ENCODE measurements around the gene ZNF248.

The ZNF248 gene

DNA sequence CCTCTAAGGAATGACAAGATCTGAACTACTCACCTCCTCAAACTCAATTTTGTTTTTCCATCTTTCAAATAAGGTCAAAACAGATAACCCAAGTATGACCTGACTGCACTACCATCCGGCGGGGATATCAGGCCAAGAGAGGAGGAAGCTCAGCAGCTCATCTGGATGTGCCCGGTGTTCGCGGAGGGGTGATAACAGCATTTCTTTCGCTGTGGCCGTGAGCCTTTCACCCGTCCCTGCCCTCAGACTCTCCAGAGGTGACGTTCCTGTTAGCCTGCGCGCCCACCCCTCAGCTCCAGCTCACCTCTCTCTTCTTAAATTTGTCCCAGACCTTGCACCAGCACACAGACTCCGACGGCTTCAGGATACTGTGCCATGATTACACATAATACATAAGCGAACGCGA lies 526 bp downstream of the ZNF248 start:
- TF ChIP-seq, protein P1, sequence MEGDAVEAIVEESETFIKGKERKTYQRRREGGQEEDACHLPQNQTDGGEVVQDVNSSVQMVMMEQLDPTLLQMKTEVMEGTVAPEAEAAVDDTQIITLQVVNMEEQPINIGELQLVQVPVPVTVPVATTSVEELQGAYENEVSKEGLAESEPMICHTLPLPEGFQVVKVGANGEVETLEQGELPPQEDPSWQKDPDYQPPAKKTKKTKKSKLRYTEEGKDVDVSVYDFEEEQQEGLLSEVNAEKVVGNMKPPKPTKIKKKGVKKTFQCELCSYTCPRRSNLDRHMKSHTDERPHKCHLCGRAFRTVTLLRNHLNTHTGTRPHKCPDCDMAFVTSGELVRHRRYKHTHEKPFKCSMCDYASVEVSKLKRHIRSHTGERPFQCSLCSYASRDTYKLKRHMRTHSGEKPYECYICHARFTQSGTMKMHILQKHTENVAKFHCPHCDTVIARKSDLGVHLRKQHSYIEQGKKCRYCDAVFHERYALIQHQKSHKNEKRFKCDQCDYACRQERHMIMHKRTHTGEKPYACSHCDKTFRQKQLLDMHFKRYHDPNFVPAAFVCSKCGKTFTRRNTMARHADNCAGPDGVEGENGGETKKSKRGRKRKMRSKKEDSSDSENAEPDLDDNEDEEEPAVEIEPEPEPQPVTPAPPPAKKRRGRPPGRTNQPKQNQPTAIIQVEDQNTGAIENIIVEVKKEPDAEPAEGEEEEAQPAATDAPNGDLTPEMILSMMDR (IDR thresholded peaks at IDR 0.05): no peak
- peak overlapping the region; percentile 99 to 100 for H3K27ac ChIP-seq
- peak; percentile 78 for DNase-seq (ENCODE audit: low spot score)
- H3K4me3 ChIP-seq: peak overlapping the region; percentile 88

- peak overlapping the region; percentile 88 for H3K4me3 ChIP-seq
- no peak for DNase-seq (ENCODE audit: low spot score)
- no peak overlapping the region for H3K27ac ChIP-seq
- TF ChIP-seq, protein P1 (IDR thresholded peaks at IDR 0.05): no peak
Observed at GRCh38 chr10:37855636-37856035, 1.8 kb downstream of the ZNF248 start.

GRCh38 chr10:37854626-37855025 lies 2.8 kb downstream of the ZNF248 start:
- H3K27ac ChIP-seq: no peak overlapping the region
- DNase-seq (ENCODE audit: low spot score): no peak
- no peak overlapping the region for H3K4me3 ChIP-seq
- TF ChIP-seq, protein P1 (IDR thresholded peaks at IDR 0.05): no peak

- no peak for DNase-seq (ENCODE audit: low spot score)
- TF ChIP-seq, protein P1 (IDR thresholded peaks at IDR 0.05): no peak
- H3K27ac ChIP-seq: no peak overlapping the region
- H3K4me3 ChIP-seq: no peak overlapping the region
Observed at GRCh38 chr10:37844644-37845043, 12.8 kb downstream of the ZNF248 start.

GRCh38 chr10:37839243-37839642 lies 18.2 kb downstream of the ZNF248 start:
- DNase-seq (ENCODE audit: low spot score): no peak
- no peak overlapping the region for H3K4me3 ChIP-seq
- TF ChIP-seq, protein P1 (IDR thresholded peaks at IDR 0.05): no peak
- no peak overlapping the region for H3K27ac ChIP-seq

DNA sequence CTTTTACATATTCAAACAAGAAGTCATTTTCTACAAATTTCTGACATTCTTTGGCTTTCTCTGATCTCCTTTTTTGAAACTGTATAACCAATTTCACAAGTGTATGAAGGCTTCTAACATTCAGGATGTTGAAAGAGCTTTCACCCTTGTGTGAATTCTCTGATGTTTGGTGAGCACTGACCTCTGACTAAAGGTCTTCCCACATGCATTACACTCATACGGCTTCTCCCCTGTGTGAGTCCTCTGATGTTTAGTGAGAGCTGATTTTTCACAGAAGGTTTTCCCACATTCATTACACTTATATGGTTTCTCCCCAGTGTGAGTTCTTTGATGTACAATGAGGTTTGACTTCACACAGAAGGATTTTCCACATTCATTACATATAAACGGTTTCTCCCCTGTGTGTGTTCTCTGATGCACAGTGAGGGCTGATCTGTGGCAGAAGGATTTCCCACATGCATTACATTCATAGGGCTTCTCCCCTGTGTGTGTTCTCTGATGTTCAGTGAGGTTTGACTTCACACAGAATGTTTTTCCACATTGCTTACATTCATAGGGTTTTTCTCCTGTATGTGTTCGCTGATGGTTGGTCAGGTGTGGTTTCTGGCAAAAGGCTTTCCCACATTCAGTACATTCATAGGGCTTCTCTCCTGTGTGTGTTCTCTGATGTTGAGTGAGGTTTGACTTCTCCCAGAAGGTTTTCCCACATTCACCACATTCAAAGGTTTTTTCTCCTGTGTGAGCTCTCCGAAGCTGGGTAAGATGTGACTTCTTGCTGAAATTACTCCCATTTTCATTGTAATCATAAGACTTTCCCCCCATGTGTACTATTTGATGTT lies 25.7 kb downstream of the ZNF248 start:
- TF ChIP-seq, protein P1 (IDR thresholded peaks at IDR 0.05): no peak
- no peak overlapping the region for H3K27ac ChIP-seq
- no peak for DNase-seq (ENCODE audit: low spot score)
- peak overlapping the region; percentile 17 for H3K4me3 ChIP-seq

DNA sequence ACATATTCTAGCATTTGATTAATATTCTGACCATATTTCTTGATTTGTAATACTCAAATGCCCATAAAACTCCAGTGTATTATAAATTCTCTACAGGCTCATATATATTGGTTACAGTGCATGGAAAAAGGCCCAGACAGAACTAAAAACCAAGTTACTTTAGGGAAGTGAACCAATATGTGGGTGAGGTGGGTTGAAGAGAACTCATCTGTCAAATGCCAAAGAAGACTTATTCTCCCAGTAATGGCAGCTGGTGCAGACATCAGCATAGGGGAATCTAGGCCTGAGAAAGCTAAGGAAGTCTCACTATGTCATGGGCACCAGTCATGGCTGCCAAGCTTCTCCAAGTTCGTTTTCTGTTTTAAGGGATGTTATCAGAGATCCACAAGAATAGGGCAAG lies 30.6 kb downstream of the ZNF248 start:
- TF ChIP-seq, protein P1 (IDR thresholded peaks at IDR 0.05): no peak
- Histone ChIP-seq H3K4me3 (no peak overlapping the region), H3K27ac (no peak overlapping the region)
- DNase-seq (ENCODE audit: low spot score): no peak
